ENCODE measurements around the gene CCDC157. TPM values are rescaled to one million over a fixed set of nuclear protein-coding genes. Genes with fewer than 3 reads are reported as not detected.

CCDC157 gene
- total RNA-seq, 4 donors from 2014 or later, result 1.4 to 5.2 (median 3.3) TPM

DNA sequence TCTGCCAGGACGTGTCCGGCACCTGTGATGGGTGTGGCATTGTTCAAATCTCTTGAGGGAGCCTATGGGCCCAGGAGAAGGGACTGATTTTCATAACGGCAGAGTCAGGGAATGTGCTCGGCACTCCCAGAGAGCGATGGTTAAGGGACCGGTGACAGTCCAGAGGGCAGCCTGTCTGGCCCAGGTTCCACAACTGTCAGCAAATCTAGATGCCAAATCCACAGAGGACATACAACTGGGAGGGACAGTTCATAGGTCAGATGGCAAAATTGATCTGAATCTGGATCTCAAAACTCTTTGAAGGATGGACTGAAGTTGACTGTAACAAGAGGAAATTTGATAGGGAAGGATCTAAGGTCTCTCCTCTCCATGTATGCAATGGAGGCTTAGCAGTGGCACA is 47.5 kb downstream of the CCDC157 start:
- Histone ChIP-seq H3K9me3 (no peaks in the 10 kb centered on the region), H3K27me3 (no peaks in the 10 kb centered on the region), H3K36me3 (no peaks in the 10 kb centered on the region), H3K4me3 (no peak overlapping the region), H3K27ac (no peak overlapping the region), H3K4me1 (no peaks in the 10 kb centered on the region)
- WGBS, 2 donors (ENCODE audit: low coverage in 1 of 2), result 79% methylated on average over 6 of the region's 6 CpGs; no CpG with 5 or more reads in 1 of the 2 donors
- DNase-seq, result no peak
- in situ Hi-C loops (cut with MboI; ENCODE audit: low pct_ligation_motif_present in 1 of 4, low pct_unique_long_range_greater_than_20kb in 1 of 4, low sequenced_read_pairs in 3 of 4), result no loop called here
- intact Hi-C loops (cut with DNase I; ENCODE audit: low total_unique reads), result no loop called here
- TF ChIP-seq POLR2AphosphoS5 (IDR thresholded peaks at IDR 0.05) (no peak), EP300 (IDR thresholded peaks at IDR 0.05; ENCODE audit: low read depth) (no peak), POLR2A (IDR thresholded peaks at IDR 0.05) (no peak), CTCF (IDR thresholded peaks at IDR 0.05) (no peak)

- WGBS, 2 donors (ENCODE audit: low coverage in 1 of 2), result 65 to 93% methylated on average over 4 of the region's 4 CpGs
- in situ Hi-C loops (cut with MboI; ENCODE audit: low pct_ligation_motif_present in 1 of 4, low pct_unique_long_range_greater_than_20kb in 1 of 4, low sequenced_read_pairs in 3 of 4), result no loop called here
- Histone ChIP-seq H3K9me3 (no peaks in the 10 kb centered on the region), H3K27ac (no peak overlapping the region), H3K4me3 (no peak overlapping the region), H3K4me1 (no peaks in the 10 kb centered on the region), H3K36me3 (no peaks in the 10 kb centered on the region), H3K27me3 (no peaks in the 10 kb centered on the region)
- DNase-seq, result no peak
- TF ChIP-seq CTCF (IDR thresholded peaks at IDR 0.05), result no peak
- no peak for TF ChIP-seq POLR2A (IDR thresholded peaks at IDR 0.05)
- no peak for TF ChIP-seq EP300 (IDR thresholded peaks at IDR 0.05; ENCODE audit: low read depth)
- TF ChIP-seq POLR2AphosphoS5 (IDR thresholded peaks at IDR 0.05), result no peak
- intact Hi-C loops (cut with DNase I; ENCODE audit: low total_unique reads), result no loop called here
Measured at GRCh38 chr22:30405731-30406130, 48.9 kb downstream of the CCDC157 start.

DNA sequence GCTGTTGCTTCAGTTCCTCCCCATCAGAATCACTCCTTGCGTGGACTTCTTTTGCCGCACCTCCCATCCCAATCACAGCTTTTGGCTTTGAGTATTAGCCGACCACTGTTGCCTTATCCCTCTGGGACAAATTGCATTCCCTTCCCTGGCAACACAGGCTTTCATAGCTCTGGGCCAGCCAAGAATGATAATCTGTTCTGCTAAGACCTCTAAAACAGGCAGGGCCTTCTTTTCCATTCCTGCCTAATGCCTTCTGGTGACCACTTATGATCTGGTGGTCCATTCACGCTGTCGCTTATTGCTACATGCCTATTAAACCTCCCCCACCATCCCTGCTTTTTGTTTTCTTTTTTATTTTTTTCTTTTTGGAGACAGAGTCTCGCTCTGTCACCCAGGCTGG is 49.6 kb downstream of the CCDC157 start:
- TF ChIP-seq EP300 (IDR thresholded peaks at IDR 0.05; ENCODE audit: low read depth), result no peak
- no peak for TF ChIP-seq POLR2AphosphoS5 (IDR thresholded peaks at IDR 0.05)
- Histone ChIP-seq H3K9me3 (no peaks in the 10 kb centered on the region), H3K4me3 (no peak overlapping the region), H3K4me1 (no peaks in the 10 kb centered on the region), H3K36me3 (no peaks in the 10 kb centered on the region), H3K27me3 (no peaks in the 10 kb centered on the region), H3K27ac (no peak overlapping the region)
- intact Hi-C loops (cut with DNase I; ENCODE audit: low total_unique reads), result no loop called here
- WGBS, 2 donors (ENCODE audit: low coverage in 1 of 2), result 87 to 93% methylated on average over 3 to 6 of the region's 6 CpGs
- no peak for DNase-seq
- in situ Hi-C loops (cut with MboI; ENCODE audit: low pct_ligation_motif_present in 1 of 4, low pct_unique_long_range_greater_than_20kb in 1 of 4, low sequenced_read_pairs in 3 of 4), result no loop called here

DNA sequence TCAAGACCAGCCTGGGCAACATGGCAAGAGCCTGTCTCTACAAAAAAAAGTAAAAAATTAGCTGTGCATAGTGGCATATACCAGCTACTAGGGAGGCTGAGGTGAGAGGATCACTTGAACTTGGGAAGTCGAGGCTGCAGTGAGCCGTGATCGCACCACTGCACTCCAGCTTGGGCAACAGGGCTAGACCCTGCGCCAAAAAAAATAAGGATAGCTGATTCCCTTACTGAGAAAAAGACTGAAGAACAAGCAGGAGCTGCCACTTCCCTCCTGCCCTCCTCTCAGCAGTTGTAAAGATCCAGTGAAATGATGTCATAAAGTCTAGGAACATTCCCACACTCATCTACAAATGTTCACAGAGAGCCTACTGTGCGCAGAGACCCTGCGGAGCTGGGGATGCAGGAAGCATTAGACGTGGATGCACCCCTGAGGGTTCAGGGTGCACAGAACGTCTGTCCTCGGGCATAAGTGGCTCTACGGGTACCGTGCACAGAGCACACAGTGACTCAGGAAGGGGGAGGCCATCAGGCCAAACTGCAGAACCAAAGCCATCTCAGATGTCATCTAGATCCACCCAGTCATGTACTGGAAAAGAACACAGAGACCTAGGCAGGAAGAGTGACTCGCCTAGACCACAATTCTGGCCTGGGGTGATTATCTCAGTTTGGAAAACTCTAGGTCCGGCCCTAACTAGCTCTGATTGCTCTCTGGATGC is 51.7 kb downstream of the CCDC157 start:
- TF ChIP-seq CTCF (IDR thresholded peaks at IDR 0.05) (no peak), POLR2A (IDR thresholded peaks at IDR 0.05) (no peak), EP300 (IDR thresholded peaks at IDR 0.05; ENCODE audit: low read depth) (no peak), POLR2AphosphoS5 (IDR thresholded peaks at IDR 0.05) (no peak)

More for the DNA sequence above, 51.7 kb downstream of the CCDC157 start:
- 80% methylated on average over 13 of the region's 13 CpGs; no CpG with 5 or more reads in 1 of the 2 donors for WGBS, 2 donors (ENCODE audit: low coverage in 1 of 2)
- Histone ChIP-seq H3K4me3 (no peak overlapping the region), H3K4me1 (no peaks in the 10 kb centered on the region), H3K9me3 (no peaks in the 10 kb centered on the region), H3K36me3 (no peaks in the 10 kb centered on the region), H3K27ac (no peak overlapping the region), H3K27me3 (no peaks in the 10 kb centered on the region)
- in situ Hi-C loops (cut with MboI; ENCODE audit: low pct_ligation_motif_present in 1 of 4, low pct_unique_long_range_greater_than_20kb in 1 of 4, low sequenced_read_pairs in 3 of 4), result no loop called here
- no peak for DNase-seq
- intact Hi-C loops (cut with DNase I; ENCODE audit: low total_unique reads), result no loop called here

Measured in transverse colon (tissue), 4 donors.